Measurements from ENCODE around the gene PDLIM7. TPM values are rescaled to one million over a fixed set of nuclear protein-coding genes. Genes with fewer than 3 reads are reported as not detected.
A peak's percentile ranks its signal among the peaks of the same experiment; 100 is the strongest.

The PDLIM7 gene
- total and polyA plus RNA-seq, 2 donors (not counting 3 experiments of a cell fraction or from before 2014, with no cell fraction given) = 314 to 318 TPM

- no peaks in the 10 kb centered on the region for H3K9me3 ChIP-seq (replicated peaks; ENCODE audit: control insufficient read depth, insufficient read depth, low read length)
- FAIRE-seq (no peak), DNase-seq (ENCODE audit: low read depth, low spot score) (no peak)
- H3K4me2 ChIP-seq (ENCODE audit: insufficient read depth, low read length) = no peak overlapping the region
- dilution Hi-C loops (cut with MboI; ENCODE audit: extremely low pct_ligation_motif_present, low sequenced_read_pairs) (no loop called here), intact Hi-C loops (cut with micrococcal nuclease) (loop anchor here (10.0 kb wide), 1 partner anchor 1025 kb away; the partner anchor contains the start of gene FAF2)
- CTCF ChIA-PET = interaction anchor here (0.7 to 4.5 kb wide), 4 partner anchors 13 to 79 kb away, joined by 3 to 57 read pairs (median 3); no protein-coding TSS in a partner anchor
- H3K36me3 ChIP-seq (ENCODE audit: control insufficient read depth in 2 of 2, extremely low read depth in 1 of 2, insufficient read depth in 2 of 2, low read length in 2 of 2) = peaks cover 16 to 34% of the 10 kb centered on the region in 2 experiments
- no TSS peak for BruUV-seq (replicated peaks)
- H2AFZ ChIP-seq (ENCODE audit: low read depth, low read length) = no peak overlapping the region
- H4K20me1 ChIP-seq (replicated peaks; ENCODE audit: control insufficient read depth, extremely low read depth, insufficient read depth, low read length) = no peaks in the 10 kb centered on the region
- no peak overlapping the region for H3K4me3 ChIP-seq (replicated peaks in 1 of 3; ENCODE audit: insufficient read depth in 1 of 3, low read depth in 1 of 3, low read length in 3 of 3)
- H3K4me1 ChIP-seq (ENCODE audit: control insufficient read depth, extremely low read depth, insufficient read depth, low read length) = peaks cover 31% of the 10 kb centered on the region
- H3K9ac ChIP-seq (replicated peaks; ENCODE audit: extremely low read depth, insufficient read depth, low read length) = no peak overlapping the region
- POLR2A ChIA-PET = no interaction called here
- H3K27ac ChIP-seq (ENCODE audit: insufficient read depth, low read depth, low read length) = peak overlapping the region; percentile 16
- no peaks in the 10 kb centered on the region for H3K9me1 ChIP-seq (replicated peaks; ENCODE audit: control insufficient read depth, extremely low read depth, insufficient read depth, low read length)
- peaks cover 49% of the 10 kb centered on the region for H3K79me2 ChIP-seq (ENCODE audit: control insufficient read depth, insufficient read depth, low read length)
- no peak for TF ChIP-seq MYC (IDR thresholded peaks at IDR 0.05; ENCODE audit: low read depth, low read length)
- no peaks in the 10 kb centered on the region for H3K27me3 ChIP-seq (ENCODE audit: control insufficient read depth in 2 of 2, insufficient read depth in 2 of 2, low read length in 2 of 2)
Measured at GRCh38 chr5:177469750-177470525, 27.5 kb downstream of the PDLIM7 start.

- ChIA-PET CTCF (interaction anchor here (0.7 to 4.5 kb wide), 5 partner anchors 12 to 78 kb away, joined by 3 to 57 read pairs (median 3); no protein-coding TSS in a partner anchor), POLR2A (no interaction called here)
- dilution Hi-C loops (cut with MboI; ENCODE audit: extremely low pct_ligation_motif_present, low sequenced_read_pairs) = no loop called here
Measured at GRCh38 chr5:177468685-177469628, 28.4 kb downstream of the PDLIM7 start.

More at GRCh38 chr5:177468685-177469628, 28.4 kb downstream of the PDLIM7 start:
- Histone ChIP-seq H3K4me3 (replicated peaks in 1 of 3; ENCODE audit: insufficient read depth in 1 of 3, low read depth in 1 of 3, low read length in 3 of 3) (no peak overlapping the region), H3K4me1 (ENCODE audit: control insufficient read depth, extremely low read depth, insufficient read depth, low read length) (peaks cover 31% of the 10 kb centered on the region), H3K79me2 (ENCODE audit: control insufficient read depth, insufficient read depth, low read length) (peaks cover 49% of the 10 kb centered on the region), H3K4me2 (ENCODE audit: insufficient read depth, low read length) (no peak overlapping the region), H4K20me1 (replicated peaks; ENCODE audit: control insufficient read depth, extremely low read depth, insufficient read depth, low read length) (no peaks in the 10 kb centered on the region), H3K9ac (replicated peaks; ENCODE audit: extremely low read depth, insufficient read depth, low read length) (no peak overlapping the region), H3K27ac (ENCODE audit: insufficient read depth, low read depth, low read length) (peak overlapping the region; percentile 16), H3K9me3 (replicated peaks; ENCODE audit: control insufficient read depth, insufficient read depth, low read length) (no peaks in the 10 kb centered on the region), H3K36me3 (ENCODE audit: control insufficient read depth in 2 of 2, extremely low read depth in 1 of 2, insufficient read depth in 2 of 2, low read length in 2 of 2) (peaks cover 16 to 34% of the 10 kb centered on the region in 2 experiments), H3K9me1 (replicated peaks; ENCODE audit: control insufficient read depth, extremely low read depth, insufficient read depth, low read length) (no peaks in the 10 kb centered on the region), H3K27me3 (ENCODE audit: control insufficient read depth in 2 of 2, insufficient read depth in 2 of 2, low read length in 2 of 2) (no peaks in the 10 kb centered on the region), H2AFZ (ENCODE audit: low read depth, low read length) (no peak overlapping the region)
- TF ChIP-seq FOS (IDR thresholded peaks at IDR 0.05; ENCODE audit: borderline replicate concordance, insufficient read depth, low read length) (no peak), POLR2A (IDR thresholded peaks at IDR 0.05; ENCODE audit: low read depth, low read length) (peak; percentile 29), EZH2 (IDR thresholded peaks at IDR 0.05; ENCODE audit: borderline replicate concordance, low read depth, low read length, severe bottlenecking) (no peak), POLR2AphosphoS5 (IDR thresholded peaks at IDR 0.05; ENCODE audit: insufficient read depth, low read depth, low read length) (peak; percentile 17), MAX (IDR thresholded peaks at IDR 0.05; ENCODE audit: insufficient read depth, insufficient read length) (no peak)
- BruUV-seq (replicated peaks) = no TSS peak
- intact Hi-C loops (cut with micrococcal nuclease) = no loop called here
- DNase-seq (ENCODE audit: low read depth, low spot score) (no peak), FAIRE-seq (no peak)
